CD4-positive, alpha-beta T cell (primary cell): ENCODE data around the gene MIX23. TPM values are rescaled to one million over a fixed set of nuclear protein-coding genes. Genes with fewer than 3 reads are reported as not detected.

Experiments used
- ATAC-seq: fragments of 200-7000 bp; cut with Tn5 transposase; one replicate; pipeline ENCODE4 v1.10.0; 2022; ENCODE audit warnings: mild to moderate bottlenecking; ENCODE audit not compliant: poor library complexity
- CTCF ChIA-PET: fragments of 350-600 bp; sonication (Branson Sonifier 250); formaldehyde crosslinking; loops from one replicate; lab custom pipeline; 2021; ENCODE audit warnings: antibody characterized with exemption, inconsistent platforms; lab: Charles Lee
- POLR2A ChIA-PET: fragments of 350-600 bp; sonication (Branson Sonifier 250); formaldehyde crosslinking; loops from one replicate; lab custom pipeline; 2021; ENCODE audit warnings: antibody characterized with exemption, inconsistent platforms; lab: Charles Lee
- DNase-seq, 14 experiments: peaks; one replicate each; pipeline ENCODE4 v3.0.0-alpha.2; 2013 to 2020; ENCODE audit warnings: mixed read lengths in 2 of 14
- H3K27ac ChIP-seq, 2 donors: one replicate each; pipeline versions ENCODE4 v1.5.1 to v1.7.0; 2013; ENCODE audit warnings: low read length in 2 of 2, low read depth in 1 of 2, mild to moderate bottlenecking in 1 of 2
- H3K27me3 ChIP-seq, 2 experiments: 1 replicate in 1 of 2; 2 replicates in 1 of 2; pipeline versions ENCODE4 v1.6.1 to v1.7.0; 2013; ENCODE audit warnings: low read length in 2 of 2, control low read depth in 1 of 2, mild to moderate bottlenecking in 1 of 2, moderate library complexity in 1 of 2; ENCODE audit not compliant: insufficient read depth in 2 of 2, control insufficient read depth in 1 of 2
- H3K36me3 ChIP-seq: one replicate; pipeline ENCODE4 v1.6.1; 2013; ENCODE audit warnings: low read length, control low read depth; ENCODE audit not compliant: insufficient read depth
- H3K4me1 ChIP-seq: one replicate; pipeline ENCODE4 v1.6.1; 2013; ENCODE audit warnings: low read length, control low read depth; ENCODE audit not compliant: insufficient read depth
- H3K4me3 ChIP-seq: one replicate; pipeline ENCODE4 v1.5.1; 2013; ENCODE audit warnings: mild to moderate bottlenecking, low read length, moderate library complexity
- H3K9me3 ChIP-seq, 2 experiments: 1 replicate in 1 of 2; 2 replicates in 1 of 2; pipeline versions ENCODE4 v1.6.1 to v1.7.0; 2013; ENCODE audit warnings: low read length in 2 of 2, mild to moderate bottlenecking in 2 of 2, control low read depth in 1 of 2, moderate library complexity in 1 of 2; ENCODE audit not compliant: control insufficient read depth in 1 of 2, insufficient read depth in 1 of 2
- H3K27ac Mint-ChIP-seq: one replicate; pipeline ENCODE4 v1.8.0; 2020; ENCODE audit warnings: mixed read lengths
- H3K27me3 Mint-ChIP-seq: one replicate; pipeline ENCODE4 v1.8.0; 2021; ENCODE audit warnings: mixed read lengths
- H3K36me3 Mint-ChIP-seq: one replicate; pipeline ENCODE4 v1.8.0; 2021; ENCODE audit warnings: low read depth, mixed read lengths
- H3K4me1 Mint-ChIP-seq: one replicate; pipeline ENCODE4 v1.8.0; 2021; ENCODE audit warnings: low read depth, mixed read lengths
- H3K4me3 Mint-ChIP-seq: one replicate; pipeline ENCODE4 v1.8.0; 2020; ENCODE audit warnings: mild to moderate bottlenecking, mixed read lengths
- H3K9me3 Mint-ChIP-seq: one replicate; pipeline ENCODE4 v1.8.0; 2020; ENCODE audit warnings: mixed read lengths
- intact Hi-C, 2 experiments: fragments of 100-400 bp; cut with DNase I in 1 of 2; cut with micrococcal nuclease in 1 of 2; formaldehyde crosslinking; loops; one replicate each; pipeline versions ENCODE4 v1.15.1 to v1.9.0; 2023 to 2025; cut with DNase I, micrococcal nuclease
- total RNA-seq, 174 experiments: library from RNA in 2 of 174; stranded (reverse) in 2 of 174; gene quantifications; one replicate each; pipeline ENCODE4 v1.2.3 and lab custom pipeline; 2021 to 2026
- TF ChIP-seq, protein P1 (sequence below): fragments of 200-600 bp; IDR thresholded peaks from one replicate; pipeline ENCODE4 v1.8.0; 2022; ENCODE audit warnings: antibody characterized with exemption, mild to moderate bottlenecking

The MIX23 gene
- total RNA-seq, 2 experiments from 2014 or later = 12.4 to 17.5 TPM

DNA sequence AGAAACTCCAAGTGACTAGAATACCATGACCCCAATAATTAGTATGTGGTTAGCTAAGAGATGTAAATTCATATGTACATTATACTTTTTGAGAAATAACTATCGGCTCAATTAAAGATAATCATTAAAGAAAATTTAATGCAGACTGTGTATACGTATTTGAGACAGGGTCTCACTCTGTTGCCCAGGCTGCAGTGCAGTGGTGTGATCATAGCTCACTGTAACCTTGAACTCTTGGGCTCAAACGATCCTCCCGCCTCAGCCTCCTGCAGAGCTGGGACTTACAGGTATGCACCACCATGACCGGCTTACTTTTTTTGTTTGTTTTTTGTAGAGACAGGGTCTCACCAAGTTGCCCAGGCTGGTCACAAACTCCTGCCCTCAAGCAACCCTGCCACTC lies 66.7 kb downstream of the MIX23 start:
- H3K4me1 Mint-ChIP-seq = peaks cover 10% of the 10 kb centered on the region
- no peaks in the 10 kb centered on the region for H3K27me3 ChIP-seq
- H3K9me3 Mint-ChIP-seq = peaks cover 2% of the 10 kb centered on the region
- H3K4me3 ChIP-seq = no peak overlapping the region
- no peaks in the 10 kb centered on the region for H3K9me3 ChIP-seq
- no peak overlapping the region for H3K4me3 Mint-ChIP-seq
- no peak overlapping the region for H3K27ac ChIP-seq
- TF ChIP-seq, protein P1, sequence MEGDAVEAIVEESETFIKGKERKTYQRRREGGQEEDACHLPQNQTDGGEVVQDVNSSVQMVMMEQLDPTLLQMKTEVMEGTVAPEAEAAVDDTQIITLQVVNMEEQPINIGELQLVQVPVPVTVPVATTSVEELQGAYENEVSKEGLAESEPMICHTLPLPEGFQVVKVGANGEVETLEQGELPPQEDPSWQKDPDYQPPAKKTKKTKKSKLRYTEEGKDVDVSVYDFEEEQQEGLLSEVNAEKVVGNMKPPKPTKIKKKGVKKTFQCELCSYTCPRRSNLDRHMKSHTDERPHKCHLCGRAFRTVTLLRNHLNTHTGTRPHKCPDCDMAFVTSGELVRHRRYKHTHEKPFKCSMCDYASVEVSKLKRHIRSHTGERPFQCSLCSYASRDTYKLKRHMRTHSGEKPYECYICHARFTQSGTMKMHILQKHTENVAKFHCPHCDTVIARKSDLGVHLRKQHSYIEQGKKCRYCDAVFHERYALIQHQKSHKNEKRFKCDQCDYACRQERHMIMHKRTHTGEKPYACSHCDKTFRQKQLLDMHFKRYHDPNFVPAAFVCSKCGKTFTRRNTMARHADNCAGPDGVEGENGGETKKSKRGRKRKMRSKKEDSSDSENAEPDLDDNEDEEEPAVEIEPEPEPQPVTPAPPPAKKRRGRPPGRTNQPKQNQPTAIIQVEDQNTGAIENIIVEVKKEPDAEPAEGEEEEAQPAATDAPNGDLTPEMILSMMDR = no peak
- H3K36me3 Mint-ChIP-seq = no peaks in the 10 kb centered on the region
- intact Hi-C loops = no loop called here
- DNase-seq (no peak), ATAC-seq (no peak)
- ChIA-PET POLR2A (no interaction called here), CTCF (no interaction called here)
- H3K27me3 Mint-ChIP-seq = peaks cover 5% of the 10 kb centered on the region
- peaks cover 14% of the 10 kb centered on the region for H3K4me1 ChIP-seq
- no peaks in the 10 kb centered on the region for H3K36me3 ChIP-seq
- H3K27ac Mint-ChIP-seq = no peak overlapping the region

DNA sequence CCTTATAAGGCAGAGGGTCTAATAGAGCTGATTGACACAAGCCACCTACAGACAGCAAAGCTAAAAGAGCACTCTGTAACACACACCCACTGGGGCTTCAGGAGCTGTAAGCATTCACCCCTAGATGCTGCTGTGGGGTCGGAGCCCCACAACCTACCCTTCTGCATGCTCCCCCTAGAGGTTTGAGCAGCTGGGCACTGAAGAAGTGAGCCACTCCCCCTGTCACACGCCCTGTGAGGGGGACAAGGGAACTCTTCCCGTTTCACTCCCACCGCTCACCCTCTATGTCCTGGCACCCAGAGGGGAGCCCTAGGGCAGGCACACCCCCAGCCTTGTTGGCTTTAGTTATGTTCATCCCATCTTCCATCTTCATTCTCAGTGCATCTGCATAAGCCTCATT lies 67.4 kb downstream of the MIX23 start:
- ATAC-seq (no peak), DNase-seq (no peak)
- ChIA-PET POLR2A (no interaction called here), CTCF (no interaction called here)
- H3K9me3 ChIP-seq = no peaks in the 10 kb centered on the region
- H3K9me3 Mint-ChIP-seq = peaks cover 2% of the 10 kb centered on the region
- no peak overlapping the region for H3K27ac ChIP-seq
- H3K4me3 Mint-ChIP-seq = no peak overlapping the region
- peaks cover 7% of the 10 kb centered on the region for H3K4me1 Mint-ChIP-seq
- H3K27ac Mint-ChIP-seq = no peak overlapping the region
- H3K27me3 Mint-ChIP-seq = peaks cover 5% of the 10 kb centered on the region
- H3K36me3 Mint-ChIP-seq = no peaks in the 10 kb centered on the region
- no peaks in the 10 kb centered on the region for H3K36me3 ChIP-seq
- intact Hi-C loops = no loop called here
- H3K4me1 ChIP-seq = peaks cover 11% of the 10 kb centered on the region
- no peaks in the 10 kb centered on the region for H3K27me3 ChIP-seq
- TF ChIP-seq, protein P1 = no peak
- H3K4me3 ChIP-seq = no peak overlapping the region

DNA sequence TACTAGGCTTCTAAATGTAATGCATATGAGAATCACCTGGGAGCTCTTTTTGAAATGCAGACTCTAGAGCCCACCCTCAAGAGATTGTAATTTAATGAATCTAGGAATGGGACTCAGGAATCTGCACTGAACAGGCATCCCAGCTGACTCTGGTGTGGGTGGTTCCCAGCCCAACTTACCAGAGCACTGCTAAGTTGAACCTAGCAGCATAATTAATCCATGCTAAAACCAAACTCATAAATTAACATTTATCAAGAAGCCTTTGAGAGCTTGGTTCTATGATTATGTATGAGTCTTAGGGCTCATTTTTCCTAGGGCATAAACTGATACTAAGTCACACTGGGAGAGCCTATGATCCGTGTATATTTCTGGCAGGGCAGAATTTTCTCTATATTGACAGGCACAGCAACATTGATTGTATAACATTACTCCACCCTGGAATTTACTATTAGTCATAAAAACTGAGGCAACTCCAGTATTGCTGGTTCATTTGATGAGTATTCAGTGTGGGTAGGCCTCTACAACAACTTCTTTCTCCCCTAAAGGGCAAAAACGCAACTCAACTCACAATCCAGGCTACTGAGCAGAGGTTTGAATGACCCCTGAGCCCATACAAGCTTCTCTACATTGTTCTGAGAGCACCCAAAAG lies 68.7 kb downstream of the MIX23 start:
- intact Hi-C loops = no loop called here
- Mint-ChIP-seq H3K4me3 (no peak overlapping the region), H3K27me3 (peaks cover 5% of the 10 kb centered on the region), H3K27ac (no peak overlapping the region), H3K36me3 (no peaks in the 10 kb centered on the region), H3K9me3 (peaks cover 2% of the 10 kb centered on the region), H3K4me1 (peaks cover 7% of the 10 kb centered on the region)
- H3K9me3 ChIP-seq = no peaks in the 10 kb centered on the region
- ChIA-PET POLR2A (interaction anchor here (1.1 to 1.4 kb wide), 2 partner anchors 8 to 15 kb away, joined by 4 to 6 read pairs; no protein-coding TSS in a partner anchor), CTCF (interaction anchor here (0.8 kb wide), 1 partner anchor 213 kb away, joined by 3 read pairs; no protein-coding TSS in a partner anchor)
- no peak for DNase-seq
- no peaks in the 10 kb centered on the region for H3K36me3 ChIP-seq
- ATAC-seq = no peak
- no peaks in the 10 kb centered on the region for H3K27me3 ChIP-seq
- peaks cover 11% of the 10 kb centered on the region for H3K4me1 ChIP-seq
- H3K27ac ChIP-seq = no peak overlapping the region
- TF ChIP-seq, protein P1 = no peak
- H3K4me3 ChIP-seq = no peak overlapping the region
